Mesenchymal stem cell (in vitro differentiated cells and primary cell): ENCODE data around the gene MACROH2A1.
A peak's percentile ranks its signal among the peaks of the same experiment; 100 is the strongest.

Experiments used
- DNase-seq: peaks from one replicate; pipeline ENCODE4 v3.0.0-alpha.2; 2013
- H2AFZ ChIP-seq: one replicate; pipeline ENCODE4 v1.6.1; 2013; ENCODE audit warnings: low read depth, mild to moderate bottlenecking, control low read depth, inconsistent platforms, low read length, moderate library complexity
- H2AK5ac ChIP-seq: 2 replicates; pipeline ENCODE4 v1.6.1; 2013; ENCODE audit warnings: low read length, moderate library complexity, mild to moderate bottlenecking, inconsistent platforms; ENCODE audit not compliant: severe bottlenecking
- H2BK120ac ChIP-seq: one replicate; pipeline ENCODE4 v1.6.1; 2013; ENCODE audit warnings: low read depth, mild to moderate bottlenecking, inconsistent platforms, low read length, moderate library complexity
- H2BK12ac ChIP-seq, 2 experiments: one replicate each; pipeline ENCODE4 v1.6.1; 2013; ENCODE audit warnings: inconsistent platforms in 2 of 2, low read length in 2 of 2, mild to moderate bottlenecking in 2 of 2, moderate library complexity in 2 of 2, control low read depth in 1 of 2
- H2BK15ac ChIP-seq: one replicate; pipeline ENCODE4 v1.6.1; 2013; ENCODE audit warnings: mild to moderate bottlenecking, low read depth, inconsistent platforms; ENCODE audit not compliant: poor library complexity, severe bottlenecking
- H2BK5ac ChIP-seq: 2 replicates; pipeline ENCODE4 v1.6.1; 2013; ENCODE audit warnings: low read depth, mild to moderate bottlenecking, low read length, control low read depth, inconsistent platforms; ENCODE audit not compliant: poor library complexity, severe bottlenecking
- H3K14ac ChIP-seq, 2 experiments: one replicate each; pipeline ENCODE4 v1.6.1; 2013; ENCODE audit warnings: inconsistent platforms in 2 of 2, low read length in 2 of 2, control low read depth in 1 of 2, mild to moderate bottlenecking in 1 of 2, moderate library complexity in 1 of 2
- H3K18ac ChIP-seq, 2 experiments: one replicate each; pipeline ENCODE4 v1.6.1; 2013; ENCODE audit warnings: inconsistent platforms in 2 of 2, low read length in 2 of 2, control low read depth in 1 of 2, low read depth in 1 of 2, mild to moderate bottlenecking in 1 of 2
- H3K23ac ChIP-seq, 2 experiments: one replicate each; pipeline ENCODE4 v1.6.1; 2013; ENCODE audit warnings: inconsistent platforms in 2 of 2, low read length in 2 of 2, mild to moderate bottlenecking in 2 of 2, moderate library complexity in 2 of 2, control low read depth in 1 of 2
- H3K27ac ChIP-seq: 2 replicates; pipeline ENCODE4 v1.5.1; 2013; ENCODE audit warnings: mild to moderate bottlenecking, moderate library complexity, low read length, control low read depth, inconsistent platforms; ENCODE audit not compliant: poor library complexity, severe bottlenecking
- H3K27me3 ChIP-seq, 2 experiments: 2 replicates each; pipeline versions ENCODE4 v1.6.1 to v1.7.0; 2013; ENCODE audit warnings: low read length in 2 of 2, mild to moderate bottlenecking in 2 of 2, moderate library complexity in 2 of 2, control low read depth in 1 of 2, inconsistent platforms in 1 of 2; ENCODE audit not compliant: control insufficient read depth in 1 of 2, insufficient read depth in 1 of 2
- H3K36me3 ChIP-seq, 2 experiments: 2 replicates each; pipeline versions ENCODE4 v1.6.1 to v1.7.0; 2013; ENCODE audit warnings: low read length in 2 of 2, control low read depth in 1 of 2, inconsistent platforms in 1 of 2, low read depth in 1 of 2, mild to moderate bottlenecking in 1 of 2; ENCODE audit not compliant: insufficient read depth in 2 of 2, control insufficient read depth in 1 of 2
- H3K4ac ChIP-seq, 2 experiments: one replicate each; pipeline ENCODE4 v1.6.1; 2013; ENCODE audit warnings: inconsistent platforms in 2 of 2, low read length in 2 of 2, mild to moderate bottlenecking in 2 of 2, moderate library complexity in 2 of 2, control low read depth in 1 of 2, low read depth in 1 of 2
- H3K4me1 ChIP-seq: 2 replicates; pipeline ENCODE4 v1.6.1; 2013; ENCODE audit warnings: low read depth, low read length, control low read depth; ENCODE audit not compliant: control insufficient read depth, insufficient read depth
- H3K4me2 ChIP-seq: 2 replicates; pipeline ENCODE4 v1.6.1; 2013; ENCODE audit warnings: low read length, mild to moderate bottlenecking, inconsistent platforms; ENCODE audit not compliant: poor library complexity, severe bottlenecking
- H3K4me3 ChIP-seq, 2 experiments: 2 replicates each; pipeline versions ENCODE4 v1.5.1 to v1.7.0; 2013; ENCODE audit warnings: low read length in 2 of 2, mild to moderate bottlenecking in 2 of 2, control low read depth in 1 of 2, low read depth in 1 of 2; ENCODE audit not compliant: insufficient read depth in 1 of 2
- H3K79me1 ChIP-seq: replicated peaks from 2 replicates; pipeline ENCODE4 v1.6.1; 2013; ENCODE audit warnings: mild to moderate bottlenecking, control low read depth, low read length, inconsistent platforms; ENCODE audit not compliant: poor library complexity, severe bottlenecking
- H3K9ac ChIP-seq: 2 replicates; pipeline ENCODE4 v1.7.0; 2013; ENCODE audit warnings: mild to moderate bottlenecking, low read length, moderate library complexity
- H3K9me3 ChIP-seq: 2 replicates; pipeline ENCODE4 v1.7.0; 2013; ENCODE audit warnings: mild to moderate bottlenecking, low read length; ENCODE audit not compliant: control insufficient read depth
- H4K8ac ChIP-seq: one replicate; pipeline ENCODE4 v1.6.1; 2013; ENCODE audit warnings: inconsistent platforms, mild to moderate bottlenecking, low read length, moderate library complexity
- H4K91ac ChIP-seq: one replicate; pipeline ENCODE4 v1.6.1; 2013; ENCODE audit warnings: mild to moderate bottlenecking, low read length, inconsistent platforms
- WGBS: methylation state at CpG from one replicate; pipeline ENCODE4 v1.1.7; 2013; ENCODE audit warnings: mixed read lengths; 5-methylcytosine and 5-hydroxymethylcytosine counted together

Gene MACROH2A1

DNA sequence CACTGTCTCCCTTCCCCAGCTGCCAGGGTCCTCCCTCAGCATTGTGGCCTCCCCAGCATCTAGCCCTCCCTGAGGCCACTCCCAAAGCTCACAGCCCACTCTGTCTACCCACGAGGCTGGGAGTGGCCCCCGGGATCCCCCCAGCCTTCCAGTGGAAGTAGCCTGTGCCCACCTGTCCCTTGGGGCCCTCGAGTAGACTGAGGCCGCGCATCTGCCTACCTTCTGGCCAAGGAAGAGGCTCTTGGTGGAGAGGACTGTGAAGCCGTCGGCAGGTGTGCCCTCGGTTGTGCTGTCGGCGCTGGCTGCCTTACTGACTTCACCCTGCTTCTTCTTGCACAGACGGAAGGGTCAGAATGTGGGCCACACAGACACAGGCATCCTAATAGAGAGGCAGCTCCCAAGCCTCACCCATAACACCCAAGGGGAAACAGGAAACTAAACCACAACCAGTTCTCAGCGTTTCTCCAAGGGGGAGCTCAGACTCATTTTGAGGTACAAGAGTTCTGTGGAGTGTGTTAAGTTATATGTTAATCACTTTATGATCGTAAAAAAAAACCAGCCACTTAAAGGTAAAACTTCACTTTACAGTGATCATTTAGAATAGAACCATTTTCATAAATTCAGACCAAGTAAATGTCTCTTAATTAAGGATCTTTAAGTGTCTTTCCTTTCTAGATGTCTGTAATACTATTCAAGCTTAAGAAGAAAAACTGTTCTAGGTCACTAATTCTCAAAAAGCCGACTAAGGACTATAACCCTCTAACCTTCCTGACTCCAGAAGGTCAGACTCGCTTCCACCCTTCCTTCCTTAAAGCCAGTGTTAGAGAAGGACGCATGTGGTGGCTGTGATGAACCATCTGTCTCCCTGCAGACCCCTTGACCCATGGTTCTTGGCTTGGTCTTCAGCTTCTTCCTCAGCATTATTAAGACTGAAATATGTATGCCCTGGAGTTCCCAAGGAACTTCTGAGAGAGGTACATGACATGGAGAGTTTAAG lies 38.5 kb downstream of the MACROH2A1 start:
- peak overlapping the region in 1 of 2 experiments; percentile 67 for H3K4ac ChIP-seq
- H2BK15ac ChIP-seq, result no peak overlapping the region
- H3K79me1 ChIP-seq, result peaks cover 42% of the 10 kb centered on the region
- no peak overlapping the region for H2AK5ac ChIP-seq
- peak overlapping the region; percentile 5 for H4K8ac ChIP-seq
- no peak overlapping the region for H3K4me3 ChIP-seq
- H2BK12ac ChIP-seq, result peak overlapping the region in 1 of 2 experiments; percentile 45
- DNase-seq, result no peak
- H3K9me3 ChIP-seq, result no peaks in the 10 kb centered on the region
- H3K27me3 ChIP-seq, result no peaks in the 10 kb centered on the region
- no peak overlapping the region for H2BK120ac ChIP-seq
- no peak overlapping the region for H3K9ac ChIP-seq
- H3K4me2 ChIP-seq, result no peak overlapping the region
- peak overlapping the region in 1 of 2 experiments; percentile 73 for H3K18ac ChIP-seq
- H3K14ac ChIP-seq, result peak overlapping the region in 1 of 2 experiments; percentile 35
- 93% methylated on average over 9 of the region's 16 CpGs for WGBS
- peak overlapping the region in 1 of 2 experiments; percentile 42 for H3K23ac ChIP-seq
- H2AFZ ChIP-seq, result no peak overlapping the region
- peak overlapping the region; percentile 36 for H4K91ac ChIP-seq
- H3K4me1 ChIP-seq, result peaks cover 8% of the 10 kb centered on the region
- H3K36me3 ChIP-seq, result peaks cover 27 to 66% of the 10 kb centered on the region in 2 experiments
- H2BK5ac ChIP-seq, result no peak overlapping the region
- no peak overlapping the region for H3K27ac ChIP-seq

DNA sequence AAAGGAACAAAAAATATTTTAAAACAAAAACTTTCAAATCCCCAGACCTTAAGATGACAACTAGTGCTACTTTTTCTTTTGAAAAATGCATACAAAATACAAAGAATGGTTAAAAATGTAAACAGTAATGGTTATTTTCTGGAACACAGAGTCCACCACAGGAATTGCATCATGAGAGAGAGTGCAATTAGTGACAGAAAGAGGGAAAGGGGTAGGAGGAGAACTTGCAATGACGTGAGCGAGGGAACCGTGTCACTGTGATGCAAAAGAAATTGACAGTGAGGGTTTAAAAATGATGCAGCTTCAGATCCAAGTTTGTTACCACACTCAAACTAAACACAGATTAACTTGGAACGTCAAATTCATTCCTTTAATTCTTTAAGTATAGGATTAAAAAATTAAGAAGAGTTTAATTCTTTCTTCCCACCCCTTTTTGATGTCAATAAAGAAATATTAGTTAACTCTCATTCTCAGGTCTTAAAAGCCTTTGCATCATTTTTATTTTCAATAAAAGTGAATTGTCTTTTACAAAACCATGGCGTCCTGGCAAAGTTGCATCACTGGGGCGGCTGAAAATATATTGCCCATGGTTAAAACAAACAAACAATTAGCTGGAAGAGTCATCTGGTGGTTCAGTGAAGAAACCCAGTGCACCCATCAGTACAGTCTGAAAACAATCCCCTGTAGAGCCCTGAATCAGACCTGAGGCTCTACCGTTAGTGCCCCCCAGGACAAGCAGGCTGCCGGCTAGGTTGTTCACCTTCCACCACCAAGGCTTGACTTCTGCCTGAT lies 39.5 kb downstream of the MACROH2A1 start:
- H2AFZ ChIP-seq, result no peak overlapping the region
- H2BK5ac ChIP-seq, result no peak overlapping the region
- peak overlapping the region in 1 of 2 experiments; percentile 35 for H3K14ac ChIP-seq
- peak overlapping the region in 1 of 2 experiments; percentile 42 for H3K23ac ChIP-seq
- no peaks in the 10 kb centered on the region for H3K27me3 ChIP-seq
- no peak overlapping the region for H4K91ac ChIP-seq
- H3K27ac ChIP-seq, result no peak overlapping the region
- no peak overlapping the region for H2AK5ac ChIP-seq
- H3K18ac ChIP-seq, result peak overlapping the region in 1 of 2 experiments; percentile 73
- no peak overlapping the region for H2BK15ac ChIP-seq
- H3K4me1 ChIP-seq, result peaks cover 8% of the 10 kb centered on the region
- no peak overlapping the region for H3K4me3 ChIP-seq
- peak overlapping the region in 1 of 2 experiments; percentile 67 for H3K4ac ChIP-seq
- peaks cover 42% of the 10 kb centered on the region for H3K79me1 ChIP-seq
- no peak overlapping the region for H3K9ac ChIP-seq
- no peak overlapping the region for H4K8ac ChIP-seq
- DNase-seq, result peak; percentile 79
- H2BK120ac ChIP-seq, result no peak overlapping the region
- peak overlapping the region in 1 of 2 experiments; percentile 45 for H2BK12ac ChIP-seq
- 38% methylated on average over 4 of the region's 8 CpGs for WGBS
- no peaks in the 10 kb centered on the region for H3K9me3 ChIP-seq
- no peak overlapping the region for H3K4me2 ChIP-seq
- peaks cover 33 to 56% of the 10 kb centered on the region in 2 experiments for H3K36me3 ChIP-seq

DNA sequence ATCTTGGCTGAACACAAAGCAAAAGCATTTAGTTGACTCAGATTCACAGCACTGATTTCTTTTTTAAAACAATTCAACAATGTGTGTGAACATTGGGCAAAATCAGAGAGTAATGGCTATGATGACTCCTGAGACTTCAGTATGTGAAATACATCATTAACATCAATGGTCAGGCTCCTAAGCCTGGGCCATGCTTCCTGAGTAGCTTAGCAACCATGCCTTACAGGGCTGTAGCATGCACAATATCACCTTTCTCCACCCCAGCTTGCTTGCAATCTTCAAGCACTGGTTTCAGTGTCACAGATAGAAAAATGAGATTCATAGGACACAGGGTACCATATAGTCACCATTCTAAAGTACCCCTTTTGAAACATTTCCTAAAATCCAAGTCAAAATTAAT lies 41.3 kb downstream of the MACROH2A1 start:
- H2BK5ac ChIP-seq, result no peak overlapping the region
- no peak overlapping the region for H3K4me2 ChIP-seq
- no peak overlapping the region for H3K23ac ChIP-seq
- H3K27me3 ChIP-seq, result no peaks in the 10 kb centered on the region
- H3K36me3 ChIP-seq, result peaks cover 40 to 55% of the 10 kb centered on the region in 2 experiments
- H2BK15ac ChIP-seq, result no peak overlapping the region
- no peak overlapping the region for H4K91ac ChIP-seq
- no peak overlapping the region for H2BK120ac ChIP-seq
- H2AK5ac ChIP-seq, result no peak overlapping the region
- no peak overlapping the region for H4K8ac ChIP-seq
- H2BK12ac ChIP-seq, result no peak overlapping the region
- no peak overlapping the region for H3K18ac ChIP-seq
- H3K14ac ChIP-seq, result no peak overlapping the region
- H3K9ac ChIP-seq, result no peak overlapping the region
- no peak for DNase-seq
- H3K4me3 ChIP-seq, result no peak overlapping the region
- no peak overlapping the region for H3K4ac ChIP-seq
- H3K27ac ChIP-seq, result no peak overlapping the region
- H2AFZ ChIP-seq, result no peak overlapping the region
- H3K79me1 ChIP-seq, result peaks cover 42% of the 10 kb centered on the region
- H3K4me1 ChIP-seq, result peaks cover 8% of the 10 kb centered on the region
- H3K9me3 ChIP-seq, result no peaks in the 10 kb centered on the region
